Measurements from ENCODE around the gene ZNF385A.

The ZNF385A gene

DNA sequence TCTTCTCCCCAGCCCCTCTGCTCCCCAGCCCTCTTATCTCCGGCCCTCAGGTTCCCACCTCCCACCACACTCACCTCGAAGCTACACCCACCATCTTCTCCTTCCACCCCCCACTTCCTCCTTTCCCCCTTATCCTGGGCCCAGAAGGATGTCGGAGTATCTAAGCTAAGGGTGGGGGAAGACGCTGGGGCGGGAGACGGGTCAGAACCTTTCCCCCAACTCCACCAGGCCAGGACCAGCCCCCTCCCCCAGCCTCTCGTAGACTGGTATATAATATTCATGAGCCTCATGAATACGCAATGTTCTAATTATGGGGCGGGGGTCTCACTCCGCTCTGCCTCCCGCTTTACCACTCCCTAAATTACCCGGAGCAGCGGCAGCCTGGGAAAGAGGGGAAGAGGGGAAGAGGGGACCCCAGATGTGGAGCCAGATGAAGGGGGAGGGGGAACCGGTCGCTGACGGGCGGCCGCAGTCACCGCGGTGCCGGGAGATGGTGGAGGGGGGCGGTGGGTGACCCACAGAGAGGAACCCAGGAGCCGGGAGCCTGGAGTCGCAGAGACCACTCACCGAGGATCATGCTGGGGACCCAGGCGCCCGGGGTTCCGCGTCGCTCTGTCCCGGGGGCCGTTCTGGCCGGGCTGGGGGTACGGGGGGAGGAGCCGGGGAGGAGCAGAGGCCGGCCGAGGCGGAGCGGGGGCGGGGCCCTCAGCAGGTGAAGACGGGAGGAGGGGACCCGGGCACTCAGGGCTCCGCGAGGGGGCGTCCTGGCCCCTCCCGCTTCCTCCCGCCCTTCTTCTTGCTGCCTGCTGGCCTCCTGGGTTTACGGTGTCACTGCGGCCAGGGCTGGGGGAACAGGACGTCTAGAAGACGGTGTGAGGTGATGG, 6.4 kb upstream of the ZNF385A start:
- DNase-seq = peak; percentile 13

DNA sequence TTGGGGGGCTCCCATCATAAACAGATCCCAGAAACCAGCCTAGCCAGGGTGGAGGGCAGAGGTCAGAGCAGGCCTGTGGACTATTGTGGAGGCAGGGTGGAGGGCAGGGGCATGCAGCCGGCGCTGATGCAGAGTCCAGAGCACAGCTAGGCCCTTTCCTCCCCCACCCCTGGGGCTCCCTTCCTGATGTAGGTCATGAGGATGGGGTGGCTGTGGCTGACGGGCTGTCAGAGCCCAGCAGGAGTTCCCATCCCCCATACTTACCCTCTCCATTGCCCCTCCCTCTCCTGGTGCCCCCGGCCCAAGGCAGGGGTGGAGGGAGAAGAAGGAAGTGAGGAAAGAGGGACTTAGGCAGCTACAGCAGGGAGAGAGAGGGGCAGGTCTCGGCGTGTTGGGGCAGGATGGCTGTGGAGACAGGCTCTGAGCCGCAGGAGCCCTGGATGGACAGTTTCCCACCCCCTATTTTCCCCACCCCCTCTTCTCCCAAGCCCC, 5.7 kb upstream of the ZNF385A start:
- DNase-seq = no peak

DNA sequence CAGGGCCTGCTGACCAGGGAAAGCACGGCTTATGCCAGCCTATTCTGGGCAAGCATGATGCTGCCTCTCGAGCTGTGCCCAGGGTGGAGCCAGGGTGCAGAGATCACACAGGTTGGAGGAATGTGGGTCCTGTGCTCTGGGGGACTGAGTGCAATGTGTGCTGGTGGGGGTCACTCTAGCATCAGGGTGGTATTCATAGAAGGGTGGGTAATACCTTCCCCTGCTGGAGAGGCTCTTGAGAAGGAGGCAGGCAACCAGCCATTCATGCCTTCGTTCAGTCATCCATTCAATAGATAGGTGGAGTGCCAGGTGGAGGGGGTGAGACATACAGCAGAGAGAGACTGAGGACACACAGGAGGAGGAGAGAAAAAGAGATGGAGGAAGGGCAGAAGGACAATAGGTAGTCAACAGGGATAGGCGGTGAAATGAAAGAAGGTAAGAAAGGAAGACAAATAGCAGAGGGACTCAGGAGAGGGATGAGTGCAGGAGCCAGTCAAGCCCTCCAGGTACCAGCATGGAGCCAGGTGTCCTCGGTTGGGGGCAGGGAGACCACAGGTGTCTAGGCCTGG, 5.2 kb upstream of the ZNF385A start:
- no peak for DNase-seq

DNA sequence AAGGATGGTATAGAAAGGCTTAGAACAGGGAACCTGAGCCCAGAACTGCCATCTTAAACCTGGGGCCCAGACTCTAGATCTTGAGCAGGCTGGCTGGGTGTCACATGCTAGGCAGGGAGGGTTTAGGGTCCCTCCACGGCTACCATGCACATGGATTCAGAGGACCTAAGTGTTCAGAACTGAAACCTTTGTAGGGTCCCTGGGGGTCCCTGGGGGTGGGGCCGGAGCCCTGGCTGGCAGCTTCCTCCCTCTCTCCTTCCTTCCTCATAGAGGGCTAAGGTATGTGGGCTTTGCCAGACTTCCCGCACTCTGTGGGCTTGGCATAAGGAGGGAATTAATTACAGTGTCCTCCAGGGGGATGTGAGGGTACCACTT, 4.6 kb upstream of the ZNF385A start:
- DNase-seq = no peak

DNA sequence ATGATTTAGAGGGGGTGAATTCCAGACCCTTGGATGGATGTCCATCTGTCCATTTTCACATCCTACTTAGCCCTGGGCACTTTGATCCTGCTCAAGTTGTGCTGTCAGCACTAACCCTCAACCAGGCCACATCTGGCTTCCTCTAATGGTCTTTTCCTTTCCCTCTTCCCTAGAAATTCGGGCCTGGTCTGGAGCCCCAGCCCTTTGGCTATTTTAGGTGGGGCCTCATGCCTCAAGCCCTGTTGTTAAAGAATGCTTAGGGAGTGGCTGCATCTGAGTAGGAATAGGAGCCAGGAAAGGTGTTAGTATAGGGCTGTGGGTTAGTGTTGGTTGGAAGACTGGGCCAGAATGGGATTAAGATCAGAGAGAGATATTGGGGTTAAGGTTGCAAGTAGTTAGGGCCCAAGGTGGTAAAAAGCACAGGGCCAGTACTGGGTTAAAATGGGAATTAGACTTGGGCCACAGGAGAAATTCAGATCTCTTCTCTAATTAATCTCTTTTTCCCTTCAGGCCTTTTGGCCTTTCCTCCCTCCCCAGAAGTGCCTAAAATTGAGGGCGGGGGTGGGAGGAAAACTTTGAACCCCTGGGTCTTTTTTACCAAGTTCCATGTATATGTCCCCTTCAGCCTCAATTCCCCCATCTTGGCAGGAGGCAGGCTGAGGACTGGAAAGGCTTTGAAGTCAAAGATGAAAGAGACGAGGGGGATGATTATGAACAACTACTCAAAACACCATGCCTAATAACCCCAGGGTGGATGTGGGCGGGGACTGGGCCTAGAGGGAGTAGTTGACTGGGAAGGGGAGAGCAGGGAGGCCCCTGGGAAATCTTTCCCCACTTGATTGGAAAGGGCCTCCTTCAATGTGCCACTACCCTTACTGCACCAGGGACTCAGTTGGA, 4.0 kb upstream of the ZNF385A start:
- DNase-seq = no peak

DNA sequence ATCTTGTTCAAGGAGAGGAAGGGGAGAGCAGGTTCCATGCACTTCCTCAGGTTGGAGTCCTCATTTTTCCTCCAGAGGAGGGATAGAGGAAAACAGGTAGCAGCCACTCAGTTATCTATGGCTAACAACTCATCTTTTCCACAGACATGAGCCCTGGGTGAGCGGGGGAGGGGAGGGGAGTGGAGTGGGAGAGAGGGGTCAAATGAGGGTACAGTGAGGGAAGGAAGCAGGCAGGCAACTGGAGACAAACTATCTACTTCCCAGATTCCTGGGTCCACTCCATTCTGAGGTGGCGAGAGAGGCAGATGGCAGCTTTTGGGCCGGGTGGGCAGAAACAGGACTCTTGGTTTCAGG, 2.6 kb upstream of the ZNF385A start:
- no peak for DNase-seq

DNA sequence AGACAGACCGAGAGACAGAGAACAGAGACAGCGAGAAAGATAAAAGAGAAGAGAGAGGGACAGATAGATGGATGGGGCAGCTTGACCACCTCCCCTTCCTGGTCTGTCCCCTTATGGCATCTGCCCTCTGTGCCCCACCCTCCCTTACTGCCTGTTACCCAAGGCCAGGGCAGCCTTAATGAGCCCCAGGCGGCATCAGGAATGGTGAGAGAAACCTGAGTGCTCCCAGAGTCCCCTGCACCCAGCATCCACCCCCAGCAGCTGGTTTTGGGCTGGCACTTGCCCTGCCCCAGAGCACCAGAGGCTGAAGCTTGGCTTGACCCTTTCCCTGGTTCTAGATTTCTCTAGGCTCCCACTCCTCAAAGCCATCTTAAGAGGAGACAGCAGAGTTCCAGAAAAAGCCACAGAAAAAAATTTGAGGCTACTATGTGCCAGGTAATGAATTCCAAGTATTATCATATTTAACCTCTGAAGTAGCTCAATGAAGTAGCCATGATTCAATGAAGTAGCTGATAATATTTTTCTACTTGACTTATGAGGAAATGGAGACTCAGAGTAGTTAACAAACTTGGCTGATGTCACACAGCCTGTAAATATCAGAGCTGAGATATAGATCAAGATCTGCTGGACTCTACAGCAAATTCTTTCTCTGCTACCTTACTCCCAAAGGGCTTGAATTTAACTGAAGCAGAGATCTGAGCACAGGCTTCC, 2.0 kb upstream of the ZNF385A start:
- DNase-seq = no peak

DNA sequence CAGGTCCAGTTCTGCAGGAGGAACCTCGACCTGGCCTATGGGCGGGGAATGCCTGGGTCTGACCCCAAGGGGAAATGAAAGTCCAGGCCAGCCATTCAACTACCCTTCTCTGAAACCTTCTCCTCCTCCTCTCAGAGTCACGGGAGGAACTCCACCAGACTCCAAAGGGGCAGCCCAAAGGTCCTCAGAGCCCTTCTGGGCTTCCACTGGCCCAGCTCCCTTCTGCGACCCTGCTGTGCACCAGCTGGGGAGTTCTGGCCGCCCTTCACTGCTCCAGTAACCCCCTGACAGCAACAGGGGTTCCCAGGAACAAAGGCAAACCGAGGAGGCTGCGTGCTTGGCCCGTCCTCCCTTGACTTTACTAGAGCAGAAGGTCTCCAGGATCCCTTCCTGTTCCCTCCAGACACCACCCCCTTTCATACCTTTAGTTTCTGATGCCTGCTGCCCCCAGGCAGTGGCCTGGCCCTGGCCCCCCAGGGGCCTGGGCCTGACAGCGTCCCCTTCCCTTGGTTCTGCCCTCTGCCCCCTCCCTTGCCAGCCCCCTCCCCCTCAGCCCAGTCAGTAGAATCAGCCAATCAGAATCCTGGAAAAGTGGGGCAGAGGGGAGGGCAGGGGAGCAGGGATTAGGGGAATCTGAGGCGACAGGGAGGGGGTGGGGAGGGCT, 850 bp upstream of the ZNF385A start:
- DNase-seq = no peak

DNA sequence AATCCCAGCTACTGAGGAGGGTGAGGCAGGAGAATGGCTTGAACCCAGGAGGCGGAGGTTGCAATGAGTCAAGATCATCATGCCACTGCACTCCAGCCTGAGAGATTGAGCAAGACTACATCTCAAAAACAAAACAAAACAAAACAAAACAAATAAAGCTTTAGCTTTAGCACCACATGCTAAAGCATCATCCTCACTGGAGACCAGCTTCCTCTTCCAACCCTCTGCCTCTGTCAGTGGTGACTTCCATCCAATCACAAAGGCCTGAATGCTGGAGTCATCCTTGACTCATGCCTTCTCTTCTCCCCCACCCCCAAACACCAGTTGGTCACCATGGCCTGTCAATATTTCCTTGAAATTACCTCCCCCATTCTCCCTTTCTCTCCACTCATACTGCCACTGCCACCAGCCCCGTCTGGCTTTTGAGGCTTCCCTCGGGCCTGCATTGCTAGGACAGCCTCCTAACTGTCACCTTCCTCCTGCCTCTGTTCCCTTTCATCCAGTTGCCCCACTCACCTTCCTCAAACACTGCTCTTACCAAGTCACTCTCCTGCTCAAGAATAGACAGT, 1.4 kb downstream of the ZNF385A start:
- no peak for DNase-seq

DNA sequence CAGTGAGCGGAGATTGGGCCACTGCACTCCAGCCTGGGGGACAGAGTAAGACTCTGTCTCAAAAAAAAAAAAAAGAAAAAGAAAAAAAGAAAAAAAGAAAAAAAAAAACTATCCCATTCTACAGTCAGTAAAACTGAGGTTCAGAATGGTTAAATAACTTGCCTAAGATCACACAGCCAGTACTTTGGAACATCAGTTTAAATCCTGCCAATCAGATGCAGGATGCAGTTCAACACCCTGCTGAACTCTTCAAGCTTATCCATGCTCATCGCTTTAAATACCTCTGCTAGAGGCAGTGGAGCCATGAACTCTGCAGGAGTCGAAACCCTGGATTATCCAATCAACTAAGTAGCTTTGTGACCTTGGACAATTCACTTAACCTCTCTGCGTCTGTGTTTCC, 3.4 kb downstream of the ZNF385A start:
- DNase-seq = no peak

DNA sequence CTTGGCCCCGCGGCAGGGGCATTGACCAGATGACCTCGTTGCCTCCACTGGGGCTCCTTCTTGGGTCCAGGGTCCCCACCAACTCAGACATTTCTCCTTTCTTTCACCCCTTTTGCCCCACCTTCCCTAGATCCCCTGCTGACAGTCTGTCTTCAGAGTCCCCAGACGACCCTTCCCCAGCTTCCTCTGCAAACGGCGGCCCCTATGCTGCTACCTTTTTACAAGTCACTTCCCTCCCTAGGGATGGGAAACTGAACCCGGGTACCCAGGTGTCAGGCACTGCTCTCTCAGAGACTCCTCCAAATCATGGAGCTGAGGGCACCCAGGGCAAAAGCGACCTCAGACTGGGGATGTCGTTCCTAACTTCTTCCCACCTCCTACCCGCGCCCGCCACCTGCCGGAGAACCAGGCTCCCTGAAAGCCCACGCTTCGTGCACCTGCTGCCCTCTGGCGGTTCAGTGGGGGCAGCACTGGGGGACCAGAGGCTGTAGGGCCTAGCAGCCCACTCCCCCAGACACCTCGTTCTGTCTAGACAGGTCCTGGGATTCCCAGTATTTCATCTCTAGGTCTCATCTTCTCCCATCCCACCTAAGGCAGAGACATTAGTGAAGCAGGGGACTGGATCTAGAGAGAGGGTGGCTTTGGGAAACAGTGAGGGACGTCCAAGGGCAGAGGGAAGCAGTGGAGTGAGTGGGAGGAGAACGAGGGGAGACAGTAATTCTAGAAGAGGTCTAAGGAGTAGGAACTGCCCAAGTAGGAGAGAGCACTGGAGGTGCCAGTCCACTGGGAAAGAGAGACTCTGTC, 4.9 kb downstream of the ZNF385A start:
- peak; percentile 70 for DNase-seq

DNA sequence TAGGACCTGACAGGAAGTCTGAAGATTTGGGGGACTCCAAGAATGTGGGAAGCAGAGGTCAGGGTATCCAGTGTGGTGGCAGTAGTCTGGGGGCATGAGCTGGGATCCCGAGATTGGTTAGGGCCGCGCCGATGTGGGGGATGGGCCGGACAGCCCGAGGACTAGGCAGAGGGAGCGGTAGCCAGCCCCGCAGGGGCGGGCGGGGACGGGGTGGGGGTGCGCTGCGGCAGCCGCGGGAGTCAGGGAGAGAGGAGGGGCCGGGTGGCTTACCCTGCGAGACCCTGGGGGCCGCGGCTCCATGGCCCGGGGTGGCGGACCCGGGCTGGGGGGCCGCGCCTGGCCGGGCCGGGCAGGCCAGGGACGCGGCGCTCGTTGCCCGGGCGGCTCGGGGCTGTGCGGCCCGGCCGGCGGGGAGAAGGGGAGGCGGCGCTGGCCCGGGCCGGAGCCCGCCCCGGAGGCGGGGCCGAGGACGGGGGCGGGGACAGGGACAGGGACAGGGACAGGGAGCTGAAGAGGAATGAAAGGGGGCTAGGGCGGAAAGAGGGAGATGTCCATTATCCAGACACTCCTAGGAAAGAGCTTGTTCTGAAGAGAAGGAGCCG, 5.6 kb downstream of the ZNF385A start:
- no peak for DNase-seq

DNA sequence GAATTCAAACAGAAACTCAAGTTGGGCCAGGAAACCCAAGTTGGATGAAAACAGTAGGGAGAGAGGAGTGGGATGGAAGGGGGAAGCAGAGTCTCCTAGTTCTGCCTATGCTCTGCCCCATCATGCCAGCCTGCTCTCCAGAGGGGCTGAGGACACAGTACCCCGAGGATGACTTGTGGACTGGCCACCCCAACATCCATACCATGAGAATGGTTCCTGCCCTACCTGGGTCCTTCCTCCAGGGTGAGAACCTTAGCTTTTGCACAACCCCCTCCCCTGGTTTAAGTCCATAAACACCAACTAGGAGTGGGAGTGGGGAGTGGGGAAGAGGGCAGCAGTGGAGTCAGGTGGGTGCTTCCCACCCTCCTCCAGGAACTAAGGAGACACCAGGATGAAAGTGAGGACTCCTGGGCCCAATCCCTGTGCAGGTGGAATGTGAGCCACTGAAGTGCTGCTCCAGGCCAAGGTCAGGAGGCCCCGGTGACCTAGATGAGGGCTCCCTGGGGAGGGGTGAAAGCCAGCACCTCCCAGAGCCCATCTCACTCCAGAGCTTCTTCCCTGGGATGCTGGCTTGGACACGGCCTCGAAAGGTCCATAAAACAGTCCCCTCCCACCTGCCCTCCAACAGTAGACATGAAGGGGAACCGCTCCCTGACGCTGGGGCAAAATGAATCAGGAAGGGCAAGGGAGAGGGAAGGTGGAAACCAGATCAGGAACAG, 6.6 kb downstream of the ZNF385A start:
- DNase-seq = no peak

DNA sequence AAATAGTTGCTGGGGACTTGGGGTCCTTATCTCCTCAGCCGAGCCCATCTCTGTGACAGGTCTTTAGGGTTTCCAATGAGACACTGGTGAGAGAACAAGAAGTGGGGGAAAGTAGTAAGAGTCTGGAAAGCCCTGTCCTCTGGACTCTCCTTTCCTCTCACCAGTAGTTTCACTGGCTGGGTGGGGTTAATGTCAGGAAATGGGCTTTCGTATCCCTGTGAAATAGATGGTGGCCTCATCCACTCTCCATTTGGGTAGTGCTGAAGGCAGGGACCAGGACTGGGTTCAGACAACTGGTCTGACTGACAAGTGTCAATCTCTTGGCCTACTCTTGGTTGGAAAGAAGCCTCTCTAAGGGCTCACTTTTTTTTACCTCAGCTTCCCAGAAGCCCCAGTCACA, 7.5 kb downstream of the ZNF385A start:
- no peak for DNase-seq

DNA sequence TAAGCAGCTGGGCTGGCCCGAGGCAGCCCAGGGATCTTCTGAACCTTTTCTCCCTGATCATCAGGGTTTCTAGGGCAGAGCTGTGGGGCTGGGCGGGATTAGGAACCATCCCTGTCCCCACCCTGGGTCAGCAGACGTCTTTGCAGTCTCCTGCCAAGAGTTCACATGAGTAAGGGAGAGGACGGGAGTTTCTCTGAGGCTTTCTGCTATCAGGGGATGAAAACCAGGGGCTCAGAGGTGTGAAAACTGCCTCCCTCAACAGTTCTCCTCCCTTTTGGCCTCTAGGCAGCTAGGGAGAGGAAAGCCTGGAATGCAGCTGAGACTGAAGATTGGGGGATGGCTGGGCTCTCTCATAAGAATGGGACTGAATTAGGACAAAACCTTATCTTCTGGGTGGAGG, 7.9 kb downstream of the ZNF385A start:
- DNase-seq = no peak

DNA sequence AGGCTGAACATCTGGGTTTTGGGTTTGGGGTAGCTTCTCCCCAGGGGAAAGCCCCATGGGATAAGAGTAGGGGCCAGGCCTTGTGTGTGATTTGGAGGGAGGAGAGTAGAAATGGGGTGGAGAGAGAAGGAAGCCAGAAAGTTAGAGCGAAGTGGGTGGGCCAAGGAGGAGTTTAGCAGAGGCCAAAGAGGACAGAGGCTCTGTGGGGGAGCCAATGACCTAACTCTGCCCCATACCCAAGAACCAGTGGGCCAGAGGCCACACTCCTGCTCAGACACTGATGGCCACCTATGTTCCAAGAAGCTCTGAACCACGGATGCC, 9.3 kb downstream of the ZNF385A start:
- DNase-seq = no peak

DNA sequence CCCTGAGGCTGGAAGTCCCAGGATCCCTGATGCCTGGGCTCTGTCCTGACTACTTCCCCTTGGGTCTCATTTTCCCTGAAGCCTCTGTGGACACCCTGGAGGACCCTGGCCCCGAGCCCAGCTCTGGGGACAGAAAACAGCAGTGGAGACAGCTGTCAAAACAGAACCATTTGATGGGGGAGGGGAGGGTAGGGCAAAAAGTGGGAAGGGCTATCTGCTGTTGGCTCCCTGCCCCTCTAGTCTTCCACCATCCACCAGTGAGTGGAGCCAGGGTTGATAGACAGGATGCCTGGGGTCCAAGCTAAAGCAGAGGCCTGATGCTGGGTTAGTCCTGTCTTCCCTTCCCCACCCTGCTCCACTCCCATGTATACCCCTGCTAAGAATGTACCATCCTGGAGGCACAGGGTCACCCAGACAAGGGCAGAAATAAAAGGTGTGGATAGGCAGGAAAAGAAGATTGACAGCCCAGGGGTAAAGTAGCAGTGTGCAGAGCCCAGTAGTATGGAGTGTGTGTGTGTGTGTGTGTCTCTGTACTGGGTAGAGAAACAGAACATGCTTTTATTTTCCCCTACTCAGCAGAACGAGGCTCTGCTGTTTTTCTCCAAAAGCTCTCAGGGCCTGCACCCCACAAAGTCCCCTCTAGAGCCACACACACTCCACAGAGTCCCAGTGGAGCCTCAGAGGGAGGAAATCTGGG, 9.8 kb downstream of the ZNF385A start:
- no peak for DNase-seq

DNA sequence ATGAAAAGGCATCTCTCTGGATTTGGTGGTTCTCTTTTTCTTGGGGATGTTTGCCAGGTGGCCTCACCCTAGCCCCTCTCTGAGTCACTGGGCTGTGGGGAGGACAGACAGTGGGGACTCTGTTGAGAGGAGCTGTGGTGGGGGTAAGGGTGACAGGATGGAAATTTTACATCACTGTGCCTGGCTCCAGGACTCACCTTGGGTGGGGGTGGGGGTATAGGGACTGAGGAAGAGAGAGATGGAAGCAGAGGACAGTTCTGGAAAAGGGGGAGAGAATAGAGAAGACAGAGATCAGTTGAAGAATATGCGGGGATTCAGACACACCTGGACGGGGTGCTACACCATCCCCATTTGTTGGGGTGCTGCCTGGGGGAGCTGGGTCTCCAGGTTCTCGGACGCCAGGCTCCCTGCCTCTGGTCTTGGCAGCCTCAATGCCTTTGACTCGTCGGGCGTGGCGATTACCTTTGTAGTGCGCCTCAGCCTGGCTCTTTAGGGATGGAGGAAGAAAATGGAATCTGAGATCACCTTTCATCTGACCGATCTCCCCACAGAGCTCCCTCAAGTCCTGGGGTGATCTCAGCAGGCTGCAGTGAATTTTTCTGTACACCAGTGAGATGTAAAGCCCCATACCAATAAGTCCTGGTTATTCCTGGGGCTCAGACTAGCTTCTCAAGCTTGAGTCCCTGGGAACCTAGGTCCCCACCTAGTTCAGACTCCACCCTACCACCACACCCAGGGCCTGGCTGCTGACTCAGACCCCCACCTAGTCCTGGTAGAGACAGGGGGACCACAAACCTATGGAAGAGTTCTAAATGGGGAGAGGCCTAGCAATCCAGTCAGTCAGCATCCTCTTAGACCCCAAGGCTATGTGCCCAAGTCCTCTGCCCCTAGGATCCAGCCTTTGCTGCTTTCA, 10.6 kb downstream of the ZNF385A start:
- no peak for DNase-seq
